MV-4-11 (cell line): ENCODE measurements around the gene S100A13.
A peak's percentile ranks its signal among the peaks of the same experiment; 100 is the strongest.
"Not testable (repeated sequence)": the region's sequence is repeated elsewhere in the genome, so short reads cannot be mapped to it uniquely, and the experiment has no call there.

Experiments used
- DNase-seq: peaks from one replicate; lab custom pipeline; 2025; lab: John Stamatoyannopoulos, UW

The S100A13 gene

GRCh38 chr1:153648000-153648643 is 20.8 kb upstream of the S100A13 start:
- DNase-seq = no peak

- no peak for DNase-seq
Measured at GRCh38 chr1:153647346-153647714, 20.0 kb upstream of the S100A13 start.

- peak; percentile 78 for DNase-seq
Measured at GRCh38 chr1:153646672-153647345, 19.5 kb upstream of the S100A13 start.

GRCh38 chr1:153643816-153644215 is 16.5 kb upstream of the S100A13 start:
- no peak for DNase-seq

- no peak for DNase-seq
Measured at GRCh38 chr1:153643100-153643499, 15.8 kb upstream of the S100A13 start.

- DNase-seq = no peak
Measured at GRCh38 chr1:153642161-153642560, 14.9 kb upstream of the S100A13 start.

GRCh38 chr1:153640861-153641260 is 13.6 kb upstream of the S100A13 start:
- DNase-seq = no peak

GRCh38 chr1:153640213-153640612 is 12.9 kb upstream of the S100A13 start:
- not testable (repeated sequence) for DNase-seq

GRCh38 chr1:153639280-153639679 is 12.0 kb upstream of the S100A13 start:
- DNase-seq = no peak

GRCh38 chr1:153638261-153638660 is 11.0 kb upstream of the S100A13 start:
- DNase-seq = no peak

GRCh38 chr1:153636312-153636711 is 9.0 kb upstream of the S100A13 start:
- no peak for DNase-seq

GRCh38 chr1:153635872-153636271 is 8.6 kb upstream of the S100A13 start:
- no peak for DNase-seq

- peak; percentile 97 for DNase-seq
Measured at GRCh38 chr1:153633754-153634665, 6.7 kb upstream of the S100A13 start, which contains the start of gene CHTOP. Gene CHTOP, plus strand, starts transcription at chr1:153634066. Its CDS starts 2,523 bp downstream, at chr1:153636589.

- DNase-seq = no peak
Measured at GRCh38 chr1:153633161-153633753, 6.0 kb upstream of the S100A13 start.

GRCh38 chr1:153631047-153632022 is 4.0 kb upstream of the S100A13 start:
- DNase-seq = no peak

- no peak for DNase-seq
Measured at GRCh38 chr1:153630384-153630783, 3.1 kb upstream of the S100A13 start.

- DNase-seq = no peak
Measured at GRCh38 chr1:153629971-153630370, 2.7 kb upstream of the S100A13 start.

- no peak for DNase-seq
Measured at GRCh38 chr1:153629343-153629665, 2.0 kb upstream of the S100A13 start.

GRCh38 chr1:153628638-153629342 is 1.5 kb upstream of the S100A13 start:
- no peak for DNase-seq
